AG09309 (cell line): ENCODE results near the gene RPL29.
A peak's percentile ranks its signal among the peaks of the same experiment; 100 is the strongest.

Source experiments
- DNase-seq: peaks from one replicate; pipeline ENCODE4 v3.0.0-alpha.2; 2010; ENCODE audit warnings: low read depth
- H3K4me3 ChIP-seq: 2 replicates; pipeline ENCODE4 v1.5.1; 2011; ENCODE audit warnings: mild to moderate bottlenecking, low read depth, low read length, moderate library complexity; ENCODE audit not compliant: control insufficient read depth
- CTCF ChIP-seq: IDR thresholded peaks from 2 replicates; pipeline ENCODE4 v1.5.1; 2011; ENCODE audit warnings: mild to moderate bottlenecking, low read depth, low read length, inconsistent platforms; ENCODE audit not compliant: insufficient read depth, control insufficient read depth; ENCODE audit errors: missing control alignments

Gene RPL29

GRCh38 chr3:52015438-52016228 is 19.9 kb upstream of the RPL29 start:
- H3K4me3 ChIP-seq: no peak overlapping the region
- no peak for DNase-seq
- TF ChIP-seq CTCF: no peak

- no peak overlapping the region for H3K4me3 ChIP-seq
- TF ChIP-seq CTCF: peak; percentile 47
- DNase-seq: no peak
Measured at GRCh38 chr3:52014613-52015012, 18.9 kb upstream of the RPL29 start.

GRCh38 chr3:52013802-52014598 is 18.3 kb upstream of the RPL29 start:
- no peak overlapping the region for H3K4me3 ChIP-seq
- no peak for TF ChIP-seq CTCF
- DNase-seq: no peak

GRCh38 chr3:52012699-52013098 is 17.0 kb upstream of the RPL29 start:
- DNase-seq: no peak
- H3K4me3 ChIP-seq: no peak overlapping the region
- no peak for TF ChIP-seq CTCF

- no peak for TF ChIP-seq CTCF
- no peak overlapping the region for H3K4me3 ChIP-seq
- no peak for DNase-seq
Measured at GRCh38 chr3:52010431-52010830, 14.7 kb upstream of the RPL29 start.

GRCh38 chr3:52007291-52007690 is 11.6 kb upstream of the RPL29 start:
- TF ChIP-seq CTCF: no peak
- no peak overlapping the region for H3K4me3 ChIP-seq
- DNase-seq: no peak
